ENCODE results near the gene NFIB.
A peak's percentile ranks its signal among the peaks of the same experiment; 100 is the strongest.

The NFIB gene

GRCh38 chr9:14097666-14098415 lies 216.1 kb downstream of the NFIB start:
- DNase-seq (ENCODE audit: low spot score) (no peak), ATAC-seq (ENCODE audit: low read depth) (0 out of 3 replicates have a peak, but pooled peaks have one; percentile 3)
- Histone ChIP-seq H3K27ac (ENCODE audit: poor library complexity, severe bottlenecking) (peak overlapping the region; percentile 97), H3K9me3 (ENCODE audit: severe bottlenecking) (no peaks in the 10 kb centered on the region), H3K4me3 (ENCODE audit: severe bottlenecking) (no peak overlapping the region), H3K27me3 (ENCODE audit: insufficient read depth, poor library complexity, severe bottlenecking) (no peaks in the 10 kb centered on the region), H3K36me3 (ENCODE audit: low read depth) (peaks cover 33% of the 10 kb centered on the region; the same call in 1 of the 2 replicates), H3K4me1 (ENCODE audit: insufficient read depth, poor library complexity, severe bottlenecking) (peaks cover 39% of the 10 kb centered on the region)
- TF ChIP-seq CTCF (IDR thresholded peaks at IDR 0.05; ENCODE audit: poor library complexity, severe bottlenecking): no peak

- no peaks in the 10 kb centered on the region for H3K9me3 ChIP-seq (ENCODE audit: severe bottlenecking)
- H3K4me3 ChIP-seq (ENCODE audit: severe bottlenecking): no peak overlapping the region
- H3K36me3 ChIP-seq (ENCODE audit: low read depth): peaks cover 33% of the 10 kb centered on the region
- ATAC-seq (ENCODE audit: low read depth): peak; percentile 52
- no peak for DNase-seq (ENCODE audit: low spot score)
- no peaks in the 10 kb centered on the region for H3K27me3 ChIP-seq (ENCODE audit: insufficient read depth, poor library complexity, severe bottlenecking)
- H3K27ac ChIP-seq (ENCODE audit: poor library complexity, severe bottlenecking): peak overlapping the region; percentile 97
- peaks cover 36% of the 10 kb centered on the region for H3K4me1 ChIP-seq (ENCODE audit: insufficient read depth, poor library complexity, severe bottlenecking)
- no peak for TF ChIP-seq CTCF (IDR thresholded peaks at IDR 0.05; ENCODE audit: poor library complexity, severe bottlenecking)
Measured at GRCh38 chr9:14097215-14097614, 216.7 kb downstream of the NFIB start.

- TF ChIP-seq CTCF (IDR thresholded peaks at IDR 0.05; ENCODE audit: poor library complexity, severe bottlenecking): no peak
- ATAC-seq (ENCODE audit: low read depth) (peak; percentile 88), DNase-seq (ENCODE audit: low spot score) (no peak)
- no peaks in the 10 kb centered on the region for H3K9me3 ChIP-seq (ENCODE audit: severe bottlenecking)
- peaks cover 36% of the 10 kb centered on the region for H3K4me1 ChIP-seq (ENCODE audit: insufficient read depth, poor library complexity, severe bottlenecking)
- H3K27ac ChIP-seq (ENCODE audit: poor library complexity, severe bottlenecking): peak overlapping the region; percentile 97
- peaks cover 35% of the 10 kb centered on the region for H3K36me3 ChIP-seq (ENCODE audit: low read depth)
- peak overlapping the region; percentile 2 for H3K4me3 ChIP-seq (ENCODE audit: severe bottlenecking)
- H3K27me3 ChIP-seq (ENCODE audit: insufficient read depth, poor library complexity, severe bottlenecking): no peaks in the 10 kb centered on the region
Measured at GRCh38 chr9:14096258-14096922, 217.6 kb downstream of the NFIB start.

- no peak for TF ChIP-seq CTCF (IDR thresholded peaks at IDR 0.05; ENCODE audit: poor library complexity, severe bottlenecking)
- peaks cover 42% of the 10 kb centered on the region for H3K4me1 ChIP-seq (ENCODE audit: insufficient read depth, poor library complexity, severe bottlenecking)
- no peaks in the 10 kb centered on the region for H3K9me3 ChIP-seq (ENCODE audit: severe bottlenecking)
- peak overlapping the region; percentile 97 for H3K27ac ChIP-seq (ENCODE audit: poor library complexity, severe bottlenecking)
- H3K4me3 ChIP-seq (ENCODE audit: severe bottlenecking): no peak overlapping the region
- peaks cover 30% of the 10 kb centered on the region for H3K36me3 ChIP-seq (ENCODE audit: low read depth)
- no peak for ATAC-seq (ENCODE audit: low read depth)
- H3K27me3 ChIP-seq (ENCODE audit: insufficient read depth, poor library complexity, severe bottlenecking): no peaks in the 10 kb centered on the region
- no peak for DNase-seq (ENCODE audit: low spot score)
Measured at GRCh38 chr9:14095277-14095676, 218.7 kb downstream of the NFIB start.

- Histone ChIP-seq H3K36me3 (ENCODE audit: low read depth) (peaks cover 22% of the 10 kb centered on the region), H3K4me1 (ENCODE audit: insufficient read depth, poor library complexity, severe bottlenecking) (peaks cover 47% of the 10 kb centered on the region)
- no peak for DNase-seq (ENCODE audit: low spot score)
Measured at GRCh38 chr9:14094491-14094890, 219.4 kb downstream of the NFIB start.

More at GRCh38 chr9:14094491-14094890, 219.4 kb downstream of the NFIB start:
- no peak overlapping the region for H3K27ac ChIP-seq (ENCODE audit: poor library complexity, severe bottlenecking)
- no peak for TF ChIP-seq CTCF (IDR thresholded peaks at IDR 0.05; ENCODE audit: poor library complexity, severe bottlenecking)
- H3K4me3 ChIP-seq (ENCODE audit: severe bottlenecking): no peak overlapping the region
- no peaks in the 10 kb centered on the region for H3K27me3 ChIP-seq (ENCODE audit: insufficient read depth, poor library complexity, severe bottlenecking)
- H3K9me3 ChIP-seq (ENCODE audit: severe bottlenecking): no peaks in the 10 kb centered on the region
- no peak for ATAC-seq (ENCODE audit: low read depth)

Measured in RWPE2 (cell line).